Fibroblast of peridontal ligament (primary cell): ENCODE data around the gene CYSTM1.

Experiments used
- DNase-seq: peaks from one replicate; pipeline ENCODE4 v3.0.0-alpha.2; 2010; ENCODE audit errors: extremely low read depth

CYSTM1 gene

DNA sequence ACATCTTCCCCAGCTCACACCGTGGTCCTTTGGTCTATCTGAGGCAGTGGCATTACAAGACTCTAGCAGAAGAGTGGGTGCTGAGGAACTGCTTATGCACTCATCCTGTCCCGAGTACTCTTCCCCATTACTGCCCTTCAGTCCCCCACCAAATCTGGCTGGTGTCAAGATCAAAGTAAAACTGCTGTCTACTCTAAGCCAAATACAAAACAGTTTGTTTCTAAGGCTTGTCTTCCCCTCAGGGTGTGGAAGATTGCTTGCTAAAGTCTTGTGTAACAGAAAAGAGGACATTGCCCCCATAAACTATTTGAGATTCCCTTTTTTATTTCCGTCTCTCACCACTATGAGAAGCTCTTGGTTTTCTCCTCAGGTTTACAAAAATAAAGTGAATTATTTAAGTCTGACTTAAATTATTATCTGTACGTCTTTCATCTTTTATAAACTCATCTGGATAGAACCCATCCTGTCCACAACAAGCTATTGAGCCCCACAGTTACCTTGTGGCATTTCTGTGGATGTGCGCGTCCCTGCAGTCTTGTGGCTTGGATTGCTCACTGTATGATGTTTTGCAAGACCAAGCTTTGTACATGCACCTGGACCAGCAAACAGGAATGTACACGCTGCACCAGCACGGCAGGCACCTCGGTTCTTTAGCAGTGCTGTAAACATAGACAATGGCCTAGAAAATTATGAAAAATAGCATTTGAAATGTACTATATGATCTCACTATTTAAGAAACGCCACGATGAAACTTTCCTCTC is 61.0 kb downstream of the CYSTM1 start:
- DNase-seq, result no peak

DNA sequence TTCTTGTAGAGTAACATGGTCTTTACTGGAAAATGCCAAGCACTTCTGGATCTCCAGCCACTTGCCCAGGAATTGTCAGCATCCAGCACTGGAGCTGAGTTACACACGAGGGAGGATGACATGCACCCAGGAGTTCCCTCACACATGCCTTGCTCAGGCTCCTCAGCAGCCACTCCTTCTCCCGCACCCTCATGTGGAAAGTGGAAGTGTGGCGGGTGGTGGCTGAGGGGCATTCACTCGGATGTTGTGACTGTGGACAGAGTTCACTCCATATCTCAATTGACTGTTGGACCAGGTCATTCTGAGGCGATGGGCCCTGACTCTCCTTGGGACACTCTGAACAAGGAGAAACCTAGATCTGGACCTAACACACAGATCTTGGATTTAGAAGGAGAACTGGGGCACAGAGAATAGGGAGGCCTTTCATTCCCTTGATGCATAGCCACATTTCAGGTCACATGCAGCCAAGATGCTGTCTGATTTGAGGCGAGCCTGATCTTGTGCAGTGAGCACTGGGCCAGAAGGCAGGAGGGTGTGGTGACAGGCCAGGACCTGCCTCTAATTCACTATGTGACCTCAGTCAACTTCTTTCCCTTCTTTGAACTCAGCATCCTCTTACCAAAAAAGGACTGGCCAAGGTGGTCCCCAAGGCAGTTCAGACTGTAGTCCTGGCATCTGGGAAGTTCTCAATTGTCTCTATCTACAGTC is 62.1 kb downstream of the CYSTM1 start:
- no peak for DNase-seq

DNA sequence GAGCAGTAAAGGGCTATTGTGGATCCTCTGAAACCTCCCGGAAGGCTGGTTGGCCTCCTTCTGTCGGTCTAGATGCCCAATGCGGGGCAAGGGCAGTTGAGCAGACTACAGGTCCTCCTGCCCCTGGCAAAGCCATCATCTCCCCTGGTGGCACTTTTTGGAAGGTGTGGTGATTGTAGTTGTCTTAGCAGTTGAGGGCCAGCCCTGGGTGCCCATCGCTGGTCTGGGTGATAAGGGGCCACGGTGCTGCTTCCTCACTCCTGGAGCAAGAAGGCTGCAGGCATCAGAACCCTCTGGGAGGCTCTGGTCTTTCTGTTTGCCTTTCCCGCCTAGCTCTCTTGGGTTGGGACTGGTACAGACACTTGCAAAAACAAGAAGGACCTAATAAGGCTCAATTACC is 63.8 kb downstream of the CYSTM1 start:
- DNase-seq, result no peak

DNA sequence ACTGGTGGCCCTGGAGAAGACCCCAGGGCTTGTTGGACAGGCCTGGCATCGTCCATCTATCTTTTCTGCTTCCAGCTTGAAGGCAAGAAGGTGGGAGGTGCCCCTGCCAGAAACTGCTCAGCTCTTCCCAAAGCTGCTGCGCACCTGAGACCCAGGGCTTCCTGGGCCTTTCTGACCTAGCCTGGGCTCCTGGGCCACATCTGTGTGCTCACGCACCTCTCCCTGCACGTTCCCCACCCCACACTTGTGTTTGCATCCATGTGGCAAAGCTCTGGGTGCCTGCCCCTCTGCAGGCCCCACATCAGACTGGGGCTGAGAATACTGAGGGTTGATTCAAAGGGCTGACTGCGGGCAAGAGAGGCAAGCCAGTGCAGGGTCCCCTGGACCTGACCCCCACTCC is 64.5 kb downstream of the CYSTM1 start:
- DNase-seq, result no peak

DNA sequence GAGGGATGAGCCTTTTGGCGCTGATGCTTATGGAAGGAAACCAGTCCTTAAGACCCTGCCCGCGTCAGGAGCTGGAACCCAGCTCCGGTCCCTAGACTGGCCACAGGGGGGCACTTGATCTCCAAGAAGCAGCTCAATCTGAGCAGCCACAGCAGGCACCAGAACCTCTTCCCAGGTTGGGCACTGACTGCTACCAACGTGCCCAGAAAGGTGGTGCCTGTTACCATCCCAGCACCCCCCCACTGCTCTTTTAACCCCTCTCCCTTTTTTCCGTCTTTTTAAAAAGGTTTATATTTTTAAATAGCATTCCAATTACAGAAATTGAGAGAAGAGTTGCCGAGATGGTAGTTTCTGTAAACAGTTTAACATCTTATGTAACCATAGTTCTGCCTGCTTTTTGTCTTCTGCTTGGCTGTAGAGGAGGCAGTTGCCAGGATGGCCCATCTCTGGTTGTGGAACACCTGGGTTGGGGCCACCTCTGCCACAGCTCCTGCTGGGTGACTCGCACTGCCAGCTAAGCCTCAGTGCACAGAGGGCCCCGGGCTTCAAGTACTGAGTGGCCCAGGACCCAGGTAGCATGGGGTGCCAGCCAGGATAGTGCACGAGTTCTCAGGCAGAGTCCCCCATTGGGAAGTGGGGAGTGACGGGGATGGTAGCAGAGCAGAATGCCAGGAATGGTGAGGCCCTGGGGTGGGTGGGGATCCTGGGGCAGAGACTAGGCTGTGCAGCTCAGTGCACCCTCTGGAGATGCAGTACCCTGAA is 65.1 kb downstream of the CYSTM1 start:
- peak; percentile 62 for DNase-seq

DNA sequence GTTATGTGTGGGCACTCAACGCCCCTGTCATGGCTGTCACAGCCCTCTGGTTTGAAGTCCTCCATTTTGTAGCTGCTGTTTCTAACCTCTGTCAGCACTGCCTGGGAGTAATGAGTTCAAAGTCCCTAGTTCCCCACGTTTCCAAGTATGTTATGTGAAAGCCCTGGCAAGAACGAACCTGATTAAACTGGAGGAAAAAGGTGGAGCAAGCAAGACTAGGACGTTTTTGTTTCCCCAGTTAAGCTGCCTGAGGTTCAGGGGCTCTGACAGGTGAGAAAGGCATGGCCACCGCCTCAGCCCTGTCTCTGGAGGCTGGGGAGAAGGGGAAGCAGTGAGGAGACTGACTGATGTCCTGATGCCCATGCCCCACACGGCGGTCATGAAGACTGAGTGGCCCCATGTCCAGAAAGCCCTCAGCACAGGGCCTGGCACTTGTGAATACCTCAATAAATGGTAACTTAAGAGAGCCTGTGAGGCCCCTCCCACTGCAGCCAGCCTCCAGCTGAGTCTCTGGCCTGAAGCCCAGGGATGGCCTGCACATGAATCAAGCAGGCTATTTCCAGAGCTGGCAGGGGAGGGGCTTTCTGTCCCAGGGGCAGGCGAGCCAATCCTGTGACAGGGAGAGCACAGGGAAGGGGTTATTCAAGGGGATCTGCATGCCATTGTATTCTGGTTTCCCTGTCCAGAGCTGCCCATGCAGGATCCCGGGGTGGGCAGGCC is 66.2 kb downstream of the CYSTM1 start:
- DNase-seq, result peak; percentile 92

DNA sequence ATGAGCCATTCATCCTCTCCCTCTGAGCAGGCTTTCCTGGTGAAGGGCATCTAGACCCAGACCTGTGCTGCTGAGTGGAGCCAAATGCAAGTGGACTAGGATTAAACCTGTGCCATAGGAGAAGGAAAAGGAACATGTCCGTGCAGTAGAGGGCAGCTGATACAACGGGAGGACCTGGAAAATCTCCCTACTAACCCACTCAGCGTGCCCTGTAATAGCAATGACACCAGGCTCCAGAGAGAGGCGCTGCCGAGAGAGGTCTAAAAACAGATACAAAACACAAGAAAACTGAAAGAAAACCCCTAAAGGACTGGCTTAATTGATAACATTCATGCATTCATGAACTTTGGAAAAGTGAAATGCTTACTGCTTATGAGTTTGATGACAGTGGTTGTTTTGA is 67.1 kb downstream of the CYSTM1 start:
- DNase-seq, result peak; percentile 48

DNA sequence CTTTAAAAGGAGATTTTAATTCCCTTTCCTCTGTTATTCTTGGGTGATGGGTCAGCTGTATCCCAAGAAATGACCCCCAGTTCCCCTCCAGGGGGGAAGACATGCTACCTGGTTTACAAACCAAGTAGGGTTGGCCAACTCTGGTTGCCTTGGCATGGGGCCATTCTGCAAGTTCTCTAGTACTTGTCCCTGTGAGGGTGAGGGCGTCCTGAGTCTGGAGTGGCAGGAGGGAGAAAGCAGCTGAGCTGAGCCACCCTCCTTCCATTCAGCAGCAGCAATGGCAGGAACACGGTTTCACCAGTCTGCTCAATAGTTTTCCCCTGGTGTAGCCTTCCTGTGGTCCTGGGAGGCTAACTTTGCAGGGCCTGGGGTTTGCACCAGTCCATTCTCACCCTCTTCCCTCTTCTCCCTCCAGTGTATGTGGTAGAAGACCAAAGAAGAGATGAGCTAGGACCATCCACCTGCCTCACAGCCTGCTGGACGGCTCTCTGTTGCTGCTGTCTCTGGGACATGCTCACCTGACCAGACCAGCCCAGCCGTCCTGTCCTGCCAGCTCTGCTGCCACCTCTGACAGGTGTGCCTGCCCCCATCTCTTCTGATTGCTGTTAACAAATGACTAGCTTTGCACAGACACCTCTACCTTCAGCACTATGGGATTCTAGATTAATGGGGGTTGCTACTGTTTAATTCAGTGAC is 68.0 kb downstream of the CYSTM1 start:
- DNase-seq, result no peak

DNA sequence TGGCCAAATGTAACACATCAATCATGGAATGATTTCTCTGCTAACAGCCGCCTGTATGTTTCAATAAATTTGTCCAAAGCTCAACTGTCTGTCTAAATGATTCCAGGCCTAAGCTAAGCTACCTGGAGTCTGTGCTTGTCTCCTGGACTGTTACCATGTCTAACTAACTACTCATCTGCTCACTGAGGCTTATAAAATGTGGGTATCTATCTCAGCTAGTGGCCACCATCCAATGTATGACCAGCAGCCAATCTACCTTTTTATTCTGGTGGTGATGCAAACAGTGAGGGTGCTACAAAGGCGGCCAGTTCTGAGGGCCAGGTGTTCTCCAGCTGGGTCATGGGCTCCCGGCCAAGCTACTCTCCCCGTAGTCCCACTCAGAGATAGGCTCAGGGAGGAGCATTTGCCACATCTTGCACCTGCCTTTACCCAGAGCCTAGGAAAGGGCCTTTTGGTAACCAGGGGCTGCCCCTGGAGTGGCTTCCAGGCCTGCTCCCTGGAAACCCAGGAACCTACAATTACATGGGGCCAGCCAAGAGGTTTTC is 68.8 kb downstream of the CYSTM1 start:
- DNase-seq, result no peak

DNA sequence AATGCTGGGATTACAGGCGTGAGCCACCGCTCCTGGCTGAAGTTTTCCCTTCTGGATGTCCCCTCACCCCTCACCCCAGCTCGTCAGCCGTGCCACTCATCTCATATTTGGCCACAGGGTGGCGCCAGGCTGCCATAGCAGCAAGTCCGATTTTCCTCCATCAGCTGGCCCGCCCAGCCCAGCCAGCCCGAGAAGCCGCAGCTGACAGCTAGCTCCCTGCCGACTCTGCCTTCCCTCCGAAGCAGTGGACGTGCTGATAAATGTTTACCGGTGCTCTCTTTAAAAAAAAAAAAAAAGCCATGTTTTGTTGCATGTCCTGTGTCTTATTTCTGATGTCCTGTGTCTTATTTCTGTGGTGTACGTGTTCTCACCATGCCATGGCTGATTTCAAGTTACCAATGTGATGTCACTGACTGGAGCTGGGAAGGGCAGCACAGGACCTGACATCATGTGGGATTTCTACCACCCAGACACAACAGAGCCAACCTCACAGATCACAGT is 69.6 kb downstream of the CYSTM1 start:
- peak; percentile 85 for DNase-seq

DNA sequence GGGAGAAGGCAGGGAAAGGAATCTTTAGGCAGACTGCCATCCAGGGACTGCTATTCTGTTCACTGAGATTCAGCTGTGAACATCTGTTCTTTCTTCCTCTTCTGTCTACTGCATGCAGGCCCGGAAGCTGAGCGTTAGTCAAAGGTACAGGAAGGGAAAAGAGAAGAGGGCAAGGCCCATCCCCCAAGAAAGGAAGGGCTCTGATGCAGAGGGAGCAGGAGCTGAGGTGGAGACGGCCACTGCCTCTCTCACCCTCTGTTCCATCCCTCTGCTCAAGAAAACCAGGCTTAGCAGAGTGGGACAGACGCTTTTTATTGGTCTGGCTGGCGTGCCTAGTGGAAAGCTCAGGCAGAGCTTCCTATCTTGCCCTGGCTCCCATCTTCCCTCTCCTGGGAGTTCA is 70.4 kb downstream of the CYSTM1 start:
- no peak for DNase-seq

DNA sequence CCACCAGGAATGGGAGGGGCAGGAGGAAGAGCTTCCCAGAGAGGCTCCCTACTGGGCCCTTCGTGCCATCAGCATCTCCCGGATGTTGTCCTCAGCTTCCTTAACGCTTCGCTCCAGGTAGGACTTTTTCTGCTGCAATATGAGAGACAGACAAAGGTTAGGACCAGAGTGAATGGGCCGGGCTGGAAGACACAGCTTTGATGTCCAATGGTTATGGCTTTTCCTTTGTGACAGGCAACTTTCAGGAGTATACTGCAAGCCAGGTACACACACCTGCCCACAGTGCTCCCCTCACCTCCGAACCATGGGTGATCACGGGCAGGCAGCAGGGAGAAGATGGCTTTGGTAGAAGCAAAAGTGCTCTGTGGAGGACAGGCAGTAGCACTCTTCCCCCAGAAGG is 70.9 kb downstream of the CYSTM1 start:
- no peak for DNase-seq

DNA sequence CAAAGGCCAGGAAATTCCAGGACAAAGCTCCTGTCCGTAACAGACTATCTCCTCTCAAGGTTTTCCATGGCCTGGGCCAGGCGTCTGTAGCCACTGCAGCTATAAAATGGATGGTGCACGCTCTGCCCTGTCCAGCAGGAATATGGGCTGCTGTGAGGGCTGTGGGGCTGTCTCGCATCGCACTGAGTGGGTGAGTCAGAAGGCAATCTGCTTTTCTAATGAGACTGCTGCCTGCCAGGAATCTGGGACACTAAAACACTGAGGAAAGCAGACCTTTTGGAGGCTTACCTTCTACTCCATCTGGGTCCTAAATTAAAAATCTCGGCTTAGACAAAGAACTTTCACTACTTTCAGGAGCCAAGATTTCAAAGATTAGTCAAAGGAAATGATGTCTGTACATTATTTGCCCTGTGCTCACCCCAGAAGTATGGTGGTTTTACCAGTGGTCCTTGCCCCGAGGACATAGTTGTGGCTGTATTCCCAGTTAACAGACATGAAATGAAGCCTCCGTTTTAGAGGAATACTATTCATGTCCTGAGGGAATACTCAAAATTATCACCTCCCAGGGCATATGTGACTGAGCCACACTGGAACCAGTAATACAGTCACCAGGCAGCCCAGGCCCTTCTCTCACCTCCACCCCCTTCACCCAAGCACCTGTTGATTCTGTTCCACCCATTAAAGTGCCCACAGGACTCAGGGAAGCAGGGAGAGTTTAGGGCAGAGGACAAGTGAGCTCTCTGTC is 71.6 kb downstream of the CYSTM1 start:
- DNase-seq, result peak; percentile 71

DNA sequence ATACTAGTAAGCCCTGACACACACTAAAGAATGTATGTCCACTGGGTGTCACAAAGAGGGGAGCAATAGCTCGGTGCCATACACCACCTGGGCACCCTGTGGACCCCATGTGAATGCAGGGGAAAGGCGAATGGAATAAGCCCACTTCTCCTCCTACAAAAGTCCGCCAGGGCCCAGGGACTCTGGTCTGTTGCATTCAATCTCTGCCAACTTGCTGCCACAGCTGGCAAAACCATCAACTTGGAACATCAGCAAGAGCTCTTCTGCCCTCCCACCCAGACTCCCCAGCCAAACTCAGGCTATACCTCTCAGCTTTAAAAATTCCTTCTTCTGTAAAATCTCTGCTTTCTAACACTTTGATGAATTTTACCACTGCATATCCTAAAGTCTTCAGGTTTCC is 73.4 kb downstream of the CYSTM1 start:
- DNase-seq, result no peak

DNA sequence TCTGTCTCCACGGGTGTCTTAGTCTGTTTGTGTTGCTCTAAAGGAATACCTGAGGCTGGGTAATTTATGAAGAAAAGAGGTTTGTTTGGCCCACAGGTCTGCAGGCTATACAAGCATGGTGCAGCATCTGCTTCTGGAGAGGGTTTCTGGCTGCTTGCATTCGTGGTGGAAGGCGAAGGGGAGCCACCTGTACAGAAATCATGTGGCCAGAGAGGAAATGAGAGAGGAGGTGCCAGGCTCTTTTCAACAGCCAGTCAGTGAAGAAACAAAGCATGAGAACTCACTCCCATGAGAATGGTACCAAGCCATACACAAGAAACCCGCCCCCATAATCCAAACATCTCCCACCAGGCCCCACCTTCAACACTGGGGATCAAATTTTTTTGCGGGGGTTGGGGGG is 74.5 kb downstream of the CYSTM1 start:
- no peak for DNase-seq

DNA sequence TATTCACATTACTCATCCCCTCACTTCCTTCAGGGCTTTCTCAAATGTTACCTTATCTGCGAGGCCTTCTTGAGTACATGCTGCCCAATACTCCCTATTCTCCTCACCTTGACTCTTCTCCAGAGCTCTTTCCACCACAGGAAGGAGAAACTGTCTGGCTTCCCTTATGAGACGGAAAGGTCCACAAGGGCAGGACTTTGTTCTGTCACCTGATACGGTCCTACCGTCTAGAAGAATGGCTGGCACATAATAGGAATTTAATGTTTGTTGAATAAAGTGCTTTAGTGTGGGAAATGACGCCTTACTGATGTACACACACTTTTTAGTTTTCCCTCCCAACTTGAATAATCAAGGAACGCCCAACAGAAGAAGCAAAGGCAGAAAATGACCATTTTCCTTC is 75.4 kb downstream of the CYSTM1 start:
- DNase-seq, result no peak

DNA sequence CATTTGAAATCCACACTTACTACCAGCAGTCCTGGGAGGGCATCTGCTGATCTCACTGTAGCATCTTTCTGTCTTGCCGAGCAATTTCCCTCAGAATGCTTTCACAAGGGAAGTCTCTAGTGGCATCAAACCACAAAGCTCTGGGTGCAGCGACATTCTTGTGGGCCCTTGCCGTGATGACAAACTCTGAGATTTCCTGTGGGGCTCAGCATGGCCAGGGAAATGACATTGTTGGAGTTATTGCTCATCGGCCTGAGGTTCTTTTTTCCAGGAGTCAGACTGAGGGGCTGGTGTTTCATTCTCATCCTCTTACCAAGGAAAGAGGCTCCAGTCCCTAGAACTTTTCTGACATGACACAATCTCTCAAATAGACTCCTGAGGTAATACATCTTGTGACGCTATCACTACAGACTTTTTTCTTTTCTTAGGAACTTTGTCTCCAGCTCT is 76.6 kb downstream of the CYSTM1 start:
- peak; percentile 78 for DNase-seq

DNA sequence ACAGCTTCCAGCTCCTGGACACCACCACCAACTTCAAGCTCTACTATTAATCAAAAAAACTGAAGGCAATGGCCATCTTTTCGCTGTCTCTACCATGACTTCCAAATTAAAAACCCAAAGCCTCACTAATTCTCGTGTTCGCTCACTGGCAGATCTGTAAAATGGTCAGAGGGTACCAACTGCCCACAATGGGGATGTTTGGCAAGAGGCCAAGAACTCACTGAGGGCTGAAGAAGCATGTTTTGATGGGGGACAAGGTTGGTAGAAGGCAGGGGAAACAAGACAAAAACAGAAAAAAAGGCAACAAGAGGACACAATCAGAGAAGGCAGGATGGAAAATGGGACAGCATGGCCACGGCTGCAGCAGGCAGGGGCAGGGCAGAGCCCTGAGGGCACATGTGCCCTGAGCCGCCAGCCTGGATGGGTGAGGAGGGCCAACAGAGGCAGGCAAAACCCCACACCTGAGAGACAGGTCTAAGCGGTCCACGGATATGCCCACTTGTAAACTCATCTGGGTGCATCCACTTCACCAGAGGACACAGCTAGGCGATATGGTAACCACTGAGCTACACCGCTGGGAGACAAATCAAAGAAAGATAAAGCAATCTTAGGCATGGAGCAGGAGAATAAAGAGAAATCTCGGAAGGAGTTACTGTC is 77.6 kb downstream of the CYSTM1 start:
- no peak for DNase-seq

DNA sequence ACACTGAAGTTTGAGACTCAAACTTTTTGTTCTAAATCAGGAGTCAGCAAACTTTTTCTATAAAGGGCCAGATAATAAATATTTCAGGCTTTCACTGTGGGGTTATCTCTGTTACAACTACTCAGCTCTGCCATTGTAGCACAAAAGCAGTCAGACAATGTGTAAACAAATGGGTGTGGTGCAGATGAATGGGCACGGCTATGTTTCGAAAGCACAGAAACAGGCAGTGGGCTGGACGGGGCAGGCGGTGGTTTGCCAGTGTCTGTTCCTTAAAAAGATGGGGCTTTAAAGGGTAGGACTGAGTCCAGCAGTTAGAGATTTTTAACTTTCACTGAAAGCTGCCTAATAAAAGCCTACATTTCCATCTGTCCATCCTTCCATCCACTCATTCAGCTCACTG is 79.0 kb downstream of the CYSTM1 start:
- DNase-seq, result peak; percentile 37
